ENCODE data around the gene TUT1. TPM values are rescaled to one million over a fixed set of nuclear protein-coding genes. Genes with fewer than 3 reads are reported as not detected.
"Not testable (repeated sequence)": the region's sequence is repeated elsewhere in the genome, so short reads cannot be mapped to it uniquely, and the experiment has no call there.

Gene TUT1
- 10 to 100 TPM; 27.2 to 38.2 TPM for total RNA-seq

GRCh38 chr11:62591448-62592145 lies at the start of gene TUT1:
TUT1 (minus strand) TSS chr11:62591523; CDS start chr11:62591485, 38 bp downstream.
- H3K27ac Mint-ChIP-seq = peak within 1 kb of the TSS; percentile 99
- DNase-seq (peak; percentile 91), ATAC-seq (ENCODE audit: low read depth) (peak; percentile 88)
- H3K36me3 Mint-ChIP-seq = peaks cover 21% of the 10 kb centered on the region
- no peaks in the 10 kb centered on the region for H3K9me3 Mint-ChIP-seq
- POLR2A ChIA-PET = interaction anchor here (0.5 to 4.8 kb wide), 52 partner anchors 8 to 291 kb away, joined by 3 to 83 read pairs (median 7); partner anchors contain the start of genes AHNAK, B3GAT3, BSCL2 and C11orf98
- no peaks in the 10 kb centered on the region for H3K27me3 Mint-ChIP-seq
- H3K4me3 Mint-ChIP-seq = peak within 1 kb of the TSS; percentile 100
- H3K4me1 Mint-ChIP-seq = peaks cover 38% of the 10 kb centered on the region

GRCh38 chr11:62632492-62632891 lies 41.2 kb upstream of the TUT1 start:
- Mint-ChIP-seq H3K27me3 (no peaks in the 10 kb centered on the region), H3K27ac (no peak overlapping the region), H3K4me1 (peaks cover 15% of the 10 kb centered on the region), H3K36me3 (peaks cover 54% of the 10 kb centered on the region), H3K4me3 (no peak overlapping the region), H3K9me3 (no peaks in the 10 kb centered on the region)
- POLR2A ChIA-PET = interaction anchor here (1.0 to 1.6 kb wide), 3 partner anchors 8 to 13 kb away, joined by 3 to 5 read pairs (median 4); no protein-coding TSS in a partner anchor
- DNase-seq (no peak), ATAC-seq (ENCODE audit: low read depth) (no peak)

GRCh38 chr11:62627713-62628112 lies 36.4 kb upstream of the TUT1 start:
- ATAC-seq (ENCODE audit: low read depth) (peak; percentile 40), DNase-seq (no peak)
- POLR2A ChIA-PET = interaction anchor here (1.3 kb wide), 1 partner anchor 37 kb away, joined by 3 read pairs; the partner anchor contains the start of genes C11orf98 and CSKMT
- H3K27ac Mint-ChIP-seq = peak overlapping the region; percentile 66
- peaks cover 31% of the 10 kb centered on the region for H3K36me3 Mint-ChIP-seq
- no peak overlapping the region for H3K4me3 Mint-ChIP-seq
- peaks cover 4% of the 10 kb centered on the region for H3K4me1 Mint-ChIP-seq
- H3K9me3 Mint-ChIP-seq = no peaks in the 10 kb centered on the region
- H3K27me3 Mint-ChIP-seq = no peaks in the 10 kb centered on the region

- ATAC-seq (ENCODE audit: low read depth) (no peak), DNase-seq (no peak)
- peak overlapping the region; percentile 76 for H3K4me3 Mint-ChIP-seq
- peaks cover 24% of the 10 kb centered on the region for H3K4me1 Mint-ChIP-seq
- peak overlapping the region; percentile 91 for H3K27ac Mint-ChIP-seq
- peaks cover 18% of the 10 kb centered on the region for H3K36me3 Mint-ChIP-seq
- no peaks in the 10 kb centered on the region for H3K27me3 Mint-ChIP-seq
- no peaks in the 10 kb centered on the region for H3K9me3 Mint-ChIP-seq
- POLR2A ChIA-PET = interaction anchor here (0.7 to 5.8 kb wide), 25 partner anchors 9 to 259 kb away, joined by 3 to 48 read pairs (median 7); partner anchors contain the start of genes C11orf98, CSKMT, EEF1G and EML3
These were observed 31.3 kb upstream of the TUT1 start for GRCh38 chr11:62622476-62623089.

GRCh38 chr11:62621567-62622470 lies 30.5 kb upstream of the TUT1 start, which contains the start of gene B3GAT3:
B3GAT3 (minus strand) TSS chr11:62621986; CDS start chr11:62621947, 39 bp downstream.
- no peaks in the 10 kb centered on the region for H3K9me3 Mint-ChIP-seq
- ATAC-seq (ENCODE audit: low read depth) (peak; percentile 87), DNase-seq (peak; percentile 94)
- H3K4me3 Mint-ChIP-seq = peak within 1 kb of the TSS; percentile 93
- POLR2A ChIA-PET = interaction anchor here (0.6 to 5.8 kb wide), 29 partner anchors 10 to 259 kb away, joined by 3 to 48 read pairs (median 5); partner anchors contain the start of genes C11orf98, CSKMT, EEF1G and EML3
- H3K36me3 Mint-ChIP-seq = peaks cover 21% of the 10 kb centered on the region
- H3K4me1 Mint-ChIP-seq = peaks cover 24% of the 10 kb centered on the region
- H3K27ac Mint-ChIP-seq = peak within 1 kb of the TSS; percentile 99
- H3K27me3 Mint-ChIP-seq = no peaks in the 10 kb centered on the region

GRCh38 chr11:62621027-62621566 lies 29.8 kb upstream of the TUT1 start:
- Mint-ChIP-seq H3K4me3 (peak overlapping the region; percentile 93), H3K27me3 (no peaks in the 10 kb centered on the region), H3K9me3 (no peaks in the 10 kb centered on the region), H3K36me3 (peaks cover 21% of the 10 kb centered on the region), H3K4me1 (peaks cover 24% of the 10 kb centered on the region), H3K27ac (peak overlapping the region; percentile 99)
- ATAC-seq (ENCODE audit: low read depth) = no peak
- no peak for DNase-seq
- POLR2A ChIA-PET = interaction anchor here (0.6 to 5.8 kb wide), 23 partner anchors 9 to 248 kb away, joined by 3 to 48 read pairs (median 9); partner anchors contain the start of genes C11orf98, CSKMT, EML3 and GANAB

- POLR2A ChIA-PET = interaction anchor here (0.7 kb wide), 1 partner anchor 21 kb away, joined by 4 read pairs; no protein-coding TSS in a partner anchor
- H3K27me3 Mint-ChIP-seq; DNase-seq; H3K4me3 Mint-ChIP-seq; H3K27ac Mint-ChIP-seq; ATAC-seq (ENCODE audit: low read depth); H3K9me3 Mint-ChIP-seq: not testable (repeated sequence)
- peaks cover 16% of the 10 kb centered on the region for H3K36me3 Mint-ChIP-seq
- peaks cover 32% of the 10 kb centered on the region for H3K4me1 Mint-ChIP-seq
These were observed 25.6 kb upstream of the TUT1 start for GRCh38 chr11:62616957-62617356.

- peaks cover 30% of the 10 kb centered on the region for H3K4me1 Mint-ChIP-seq
- no peak for DNase-seq
- no peak overlapping the region for H3K27ac Mint-ChIP-seq
- POLR2A ChIA-PET = interaction anchor here (1.1 kb wide), 1 partner anchor 25 kb away, joined by 6 read pairs; no protein-coding TSS in a partner anchor
- no peaks in the 10 kb centered on the region for H3K9me3 Mint-ChIP-seq
- peaks cover 11% of the 10 kb centered on the region for H3K36me3 Mint-ChIP-seq
- ATAC-seq (ENCODE audit: low read depth) = no peak
- H3K27me3 Mint-ChIP-seq = no peaks in the 10 kb centered on the region
- H3K4me3 Mint-ChIP-seq = no peak overlapping the region
These were observed 24.2 kb upstream of the TUT1 start for GRCh38 chr11:62615521-62615920.

- H3K27me3 Mint-ChIP-seq = no peaks in the 10 kb centered on the region
- H3K27ac Mint-ChIP-seq = peak overlapping the region; percentile 84
- POLR2A ChIA-PET = interaction anchor here (1.7 to 5.0 kb wide), 5 partner anchors 7 to 58 kb away, joined by 6 to 50 read pairs (median 30); partner anchors contain the start of genes B3GAT3, C11orf98, CSKMT and INTS5
- no peak overlapping the region for H3K4me3 Mint-ChIP-seq
- H3K9me3 Mint-ChIP-seq = no peaks in the 10 kb centered on the region
- DNase-seq = no peak
- peaks cover 11% of the 10 kb centered on the region for H3K36me3 Mint-ChIP-seq
- ATAC-seq (ENCODE audit: low read depth) = no peak
- peaks cover 36% of the 10 kb centered on the region for H3K4me1 Mint-ChIP-seq
These were observed 23.0 kb upstream of the TUT1 start for GRCh38 chr11:62614275-62614674.

- peak overlapping the region; percentile 60 for H3K4me3 Mint-ChIP-seq
- H3K36me3 Mint-ChIP-seq = peaks cover 11% of the 10 kb centered on the region
- H3K27ac Mint-ChIP-seq = peak overlapping the region; percentile 79
- DNase-seq (no peak), ATAC-seq (ENCODE audit: low read depth) (no peak)
- POLR2A ChIA-PET = interaction anchor here (1.2 to 5.0 kb wide), 11 partner anchors 8 to 103 kb away, joined by 3 to 50 read pairs (median 8); partner anchors contain the start of genes B3GAT3, C11orf98, CSKMT and GANAB
- H3K27me3 Mint-ChIP-seq = no peaks in the 10 kb centered on the region
- H3K4me1 Mint-ChIP-seq = peaks cover 37% of the 10 kb centered on the region
- no peaks in the 10 kb centered on the region for H3K9me3 Mint-ChIP-seq
These were observed 22.0 kb upstream of the TUT1 start for GRCh38 chr11:62613291-62613778.

- POLR2A ChIA-PET = interaction anchor here (0.6 to 5.0 kb wide), 22 partner anchors 9 to 229 kb away, joined by 3 to 50 read pairs (median 6); partner anchors contain the start of genes B3GAT3, C11orf98, CSKMT and GANAB
- peak; percentile 74 for ATAC-seq (ENCODE audit: low read depth)
- H3K4me3 Mint-ChIP-seq = peak within 1 kb of the TSS; percentile 90
- H3K9me3 Mint-ChIP-seq = no peaks in the 10 kb centered on the region
- H3K4me1 Mint-ChIP-seq = peaks cover 39% of the 10 kb centered on the region
- peak; percentile 96 for DNase-seq
- H3K27ac Mint-ChIP-seq = peak within 1 kb of the TSS; percentile 93
- H3K36me3 Mint-ChIP-seq = peaks cover 13% of the 10 kb centered on the region
- H3K27me3 Mint-ChIP-seq = no peaks in the 10 kb centered on the region
These were observed 21.3 kb upstream of the TUT1 start, which contains the start of the genes EML3 and ROM1 for GRCh38 chr11:62612366-62613290. EML3 (minus strand) TSS chr11:62612775; CDS start chr11:62612457, 318 bp downstream. ROM1 (plus strand) TSS chr11:62613257; CDS start chr11:62613282, 25 bp downstream.
